Tibial artery (tissue), 4 donors: Measurements from ENCODE around the gene KCNJ6.

ENCODE experiments used
- DNase-seq, 2 donors: peaks; one replicate each; pipeline ENCODE4 v3.0.0-alpha.2; 2019
- H3K27ac ChIP-seq, 2 donors: fragments of 200-600 bp; sonication (generic) in 1 of 2; 1 replicate in 1 of 2; 2 replicates in 1 of 2; pipeline ENCODE4 v1.5.1; 2018 to 2019; ENCODE audit warnings: mild to moderate bottlenecking in 1 of 2
- H3K27me3 ChIP-seq, 2 donors: fragments of 200-600 bp; sonication (generic) in 1 of 2; one replicate each; pipeline versions ENCODE4 v1.5.1 to v1.6.0; 2016 to 2019
- H3K36me3 ChIP-seq, 3 donors: fragments of 200-600 bp; sonication (generic) in 2 of 3; one replicate each; pipeline ENCODE4 v1.5.1; 2016 to 2019; ENCODE audit warnings: mild to moderate bottlenecking in 2 of 3
- H3K4me1 ChIP-seq, 4 donors: fragments of 200-600 bp; sonication (generic) in 2 of 4; 1 replicate in 3 of 4; 2 replicates in 1 of 4; pipeline ENCODE4 v1.5.1; 2016 to 2019
- H3K4me3 ChIP-seq, 2 donors: fragments of 200-600 bp; sonication (generic) in 1 of 2; 1 replicate in 1 of 2; 2 replicates in 1 of 2; pipeline ENCODE4 v1.5.1; 2018 to 2019; ENCODE audit warnings: mild to moderate bottlenecking in 2 of 2
- H3K9me3 ChIP-seq, 3 donors: fragments of 200-600 bp; sonication (generic) in 1 of 3; one replicate each; pipeline ENCODE4 v1.5.1; 2016 to 2019
- intact Hi-C: fragments of 100-400 bp; cut with DNase I; formaldehyde crosslinking; loops from one replicate; pipeline ENCODE4 v1.15.0; 2023; ENCODE audit warnings: low total_unique reads
- TF ChIP-seq, protein P1 (sequence below), 2 experiments: fragments of 200-600 bp in 1 of 2; fragments of 450-650 bp in 1 of 2; IDR thresholded peaks; one replicate each; pipeline ENCODE4 v1.5.1; 2017 to 2019; ENCODE audit warnings: antibody characterized with exemption in 2 of 2, mild to moderate bottlenecking in 1 of 2, moderate library complexity in 1 of 2

The KCNJ6 gene

GRCh38 chr21:37871121-37871862 is 45.0 kb downstream of the KCNJ6 start:
- H3K36me3 ChIP-seq = no peaks in the 10 kb centered on the region
- H3K27me3 ChIP-seq = peaks cover 0 to 5% of the 10 kb centered on the region in 2 donors
- TF ChIP-seq, protein P1, sequence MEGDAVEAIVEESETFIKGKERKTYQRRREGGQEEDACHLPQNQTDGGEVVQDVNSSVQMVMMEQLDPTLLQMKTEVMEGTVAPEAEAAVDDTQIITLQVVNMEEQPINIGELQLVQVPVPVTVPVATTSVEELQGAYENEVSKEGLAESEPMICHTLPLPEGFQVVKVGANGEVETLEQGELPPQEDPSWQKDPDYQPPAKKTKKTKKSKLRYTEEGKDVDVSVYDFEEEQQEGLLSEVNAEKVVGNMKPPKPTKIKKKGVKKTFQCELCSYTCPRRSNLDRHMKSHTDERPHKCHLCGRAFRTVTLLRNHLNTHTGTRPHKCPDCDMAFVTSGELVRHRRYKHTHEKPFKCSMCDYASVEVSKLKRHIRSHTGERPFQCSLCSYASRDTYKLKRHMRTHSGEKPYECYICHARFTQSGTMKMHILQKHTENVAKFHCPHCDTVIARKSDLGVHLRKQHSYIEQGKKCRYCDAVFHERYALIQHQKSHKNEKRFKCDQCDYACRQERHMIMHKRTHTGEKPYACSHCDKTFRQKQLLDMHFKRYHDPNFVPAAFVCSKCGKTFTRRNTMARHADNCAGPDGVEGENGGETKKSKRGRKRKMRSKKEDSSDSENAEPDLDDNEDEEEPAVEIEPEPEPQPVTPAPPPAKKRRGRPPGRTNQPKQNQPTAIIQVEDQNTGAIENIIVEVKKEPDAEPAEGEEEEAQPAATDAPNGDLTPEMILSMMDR (IDR thresholded peaks at IDR 0.05) = no peak
- no peak overlapping the region for H3K4me3 ChIP-seq
- H3K9me3 ChIP-seq = no peaks in the 10 kb centered on the region
- no peak overlapping the region for H3K27ac ChIP-seq
- intact Hi-C loops = no loop called here
- H3K4me1 ChIP-seq = no peaks in the 10 kb centered on the region
- DNase-seq = no peak

GRCh38 chr21:37870221-37870620 is 46.0 kb downstream of the KCNJ6 start:
- Histone ChIP-seq H3K27ac (no peak overlapping the region), H3K27me3 (peaks cover 0 to 5% of the 10 kb centered on the region in 2 donors), H3K36me3 (no peaks in the 10 kb centered on the region), H3K4me1 (no peaks in the 10 kb centered on the region), H3K4me3 (no peak overlapping the region), H3K9me3 (no peaks in the 10 kb centered on the region)
- intact Hi-C loops = no loop called here
- TF ChIP-seq, protein P1 (IDR thresholded peaks at IDR 0.05) = no peak
- DNase-seq = no peak

DNA sequence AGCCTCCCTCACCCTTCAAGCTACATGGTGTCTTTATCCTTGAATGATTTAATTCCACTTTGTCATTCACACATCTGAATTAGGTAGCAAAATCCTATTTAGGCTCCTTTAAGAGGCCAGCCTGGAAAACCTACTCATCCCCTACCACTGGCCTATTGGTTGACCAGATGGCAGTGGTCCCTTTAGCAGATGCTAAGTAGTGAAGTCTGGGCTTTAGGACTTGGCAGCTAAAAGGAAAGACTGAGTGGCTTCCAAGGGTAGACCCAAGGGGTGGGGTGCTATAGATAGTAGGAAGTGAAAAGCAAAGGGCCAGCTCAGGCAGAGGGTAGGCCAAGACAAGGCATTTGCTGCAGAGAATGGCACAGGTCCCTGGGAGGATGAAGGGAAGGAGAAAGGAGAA is 46.6 kb downstream of the KCNJ6 start:
- no peak for DNase-seq
- no peak overlapping the region for H3K4me3 ChIP-seq
- no peaks in the 10 kb centered on the region for H3K36me3 ChIP-seq
- TF ChIP-seq, protein P1 (IDR thresholded peaks at IDR 0.05) = no peak
- no peaks in the 10 kb centered on the region for H3K9me3 ChIP-seq
- H3K27ac ChIP-seq = no peak overlapping the region
- H3K4me1 ChIP-seq = no peaks in the 10 kb centered on the region
- intact Hi-C loops = no loop called here
- H3K27me3 ChIP-seq = peaks cover 0 to 5% of the 10 kb centered on the region in 2 donors

GRCh38 chr21:37868446-37869295 is 47.6 kb downstream of the KCNJ6 start:
- H3K36me3 ChIP-seq = no peaks in the 10 kb centered on the region
- no peaks in the 10 kb centered on the region for H3K4me1 ChIP-seq
- no peak overlapping the region for H3K27ac ChIP-seq
- no peak overlapping the region for H3K4me3 ChIP-seq
- no peaks in the 10 kb centered on the region for H3K9me3 ChIP-seq
- peaks cover 0 to 5% of the 10 kb centered on the region in 2 donors for H3K27me3 ChIP-seq
- TF ChIP-seq, protein P1 (IDR thresholded peaks at IDR 0.05) = no peak
- intact Hi-C loops = no loop called here
- no peak for DNase-seq

GRCh38 chr21:37866027-37866426 is 50.2 kb downstream of the KCNJ6 start:
- Histone ChIP-seq H3K27ac (no peak overlapping the region), H3K36me3 (no peaks in the 10 kb centered on the region), H3K27me3 (peaks cover 0 to 5% of the 10 kb centered on the region in 2 donors), H3K4me1 (no peaks in the 10 kb centered on the region), H3K9me3 (no peaks in the 10 kb centered on the region), H3K4me3 (no peak overlapping the region)
- TF ChIP-seq, protein P1 (IDR thresholded peaks at IDR 0.05) = no peak
- DNase-seq = no peak
- intact Hi-C loops = no loop called here
